ENCODE results near the gene GLT1D1.

The GLT1D1 gene

GRCh38 chr12:128891856-128892255 lies 38.6 kb downstream of the GLT1D1 start:
- H3K79me2 ChIP-seq (ENCODE audit: insufficient read depth, low read length) = no peaks in the 10 kb centered on the region
- H3K4me2 ChIP-seq (ENCODE audit: low read depth, low read length, poor library complexity, severe bottlenecking) = no peak overlapping the region
- H3K27ac ChIP-seq (ENCODE audit: low read depth, low read length) = no peak overlapping the region
- no peak overlapping the region for H3K4me3 ChIP-seq (ENCODE audit: insufficient read depth, low read length, poor library complexity, severe bottlenecking)
- H4K20me1 ChIP-seq (ENCODE audit: low read depth, low read length) = no peaks in the 10 kb centered on the region
- no peak overlapping the region for H2AFZ ChIP-seq (ENCODE audit: low read depth, low read length, severe bottlenecking)
- TF ChIP-seq CTCF (IDR thresholded peaks at IDR 0.05; ENCODE audit: insufficient read depth, low read length, poor library complexity, severe bottlenecking) (no peak), EZH2phosphoT487 (conservative IDR thresholded peaks at IDR 0.05; ENCODE audit: low read length) (no peak)
- no peaks in the 10 kb centered on the region for H3K9me2 ChIP-seq (replicated peaks; ENCODE audit: insufficient read depth, low read length)
- H3K27me3 ChIP-seq (ENCODE audit: low read length) = no peaks in the 10 kb centered on the region
- no peaks in the 10 kb centered on the region for H3F3A ChIP-seq (ENCODE audit: insufficient read depth)
- H3K36me3 ChIP-seq (ENCODE audit: low read length) = no peaks in the 10 kb centered on the region
- H3K9me3 ChIP-seq (ENCODE audit: insufficient read depth, low read length) = no peaks in the 10 kb centered on the region
- no peak overlapping the region for H3K9ac ChIP-seq (ENCODE audit: low read length)

DNA sequence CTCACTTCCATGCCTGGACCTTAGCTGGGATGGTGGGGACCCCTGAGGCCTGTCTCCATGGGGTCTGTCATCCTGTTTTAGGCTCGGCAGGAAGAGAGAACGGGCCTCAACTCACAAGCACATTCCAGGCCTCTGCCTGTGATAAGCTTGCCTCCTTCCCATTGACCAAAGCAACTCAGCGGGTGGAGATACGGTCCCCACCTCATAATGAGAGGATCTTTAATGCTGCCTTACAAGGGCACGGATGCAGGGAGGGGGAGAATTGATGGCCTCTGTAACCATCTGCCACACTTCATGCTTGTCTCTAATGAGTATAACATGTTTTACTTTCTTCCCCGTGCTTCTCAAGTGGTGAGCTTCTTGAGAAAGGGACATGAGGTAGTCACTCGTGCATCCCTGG lies 50.0 kb downstream of the GLT1D1 start:
- no peaks in the 10 kb centered on the region for H3K36me3 ChIP-seq (ENCODE audit: low read length)
- H3K9me2 ChIP-seq (replicated peaks; ENCODE audit: insufficient read depth, low read length) = no peaks in the 10 kb centered on the region
- H3K9ac ChIP-seq (ENCODE audit: low read length) = no peak overlapping the region
- H3K4me2 ChIP-seq (ENCODE audit: low read depth, low read length, poor library complexity, severe bottlenecking) = no peak overlapping the region
- H3K4me3 ChIP-seq (ENCODE audit: insufficient read depth, low read length, poor library complexity, severe bottlenecking) = no peak overlapping the region
- no peaks in the 10 kb centered on the region for H3K79me2 ChIP-seq (ENCODE audit: insufficient read depth, low read length)
- no peak overlapping the region for H3K27ac ChIP-seq (ENCODE audit: low read depth, low read length)
- no peaks in the 10 kb centered on the region for H3F3A ChIP-seq (ENCODE audit: insufficient read depth)
- TF ChIP-seq CTCF (IDR thresholded peaks at IDR 0.05; ENCODE audit: insufficient read depth, low read length, poor library complexity, severe bottlenecking) (no peak), EZH2phosphoT487 (conservative IDR thresholded peaks at IDR 0.05; ENCODE audit: low read length) (no peak)
- H3K9me3 ChIP-seq (ENCODE audit: insufficient read depth, low read length) = no peaks in the 10 kb centered on the region
- no peaks in the 10 kb centered on the region for H3K27me3 ChIP-seq (ENCODE audit: low read length)
- no peak overlapping the region for H2AFZ ChIP-seq (ENCODE audit: low read depth, low read length, severe bottlenecking)
- H4K20me1 ChIP-seq (ENCODE audit: low read depth, low read length) = no peaks in the 10 kb centered on the region

GRCh38 chr12:128905003-128905544 lies 51.8 kb downstream of the GLT1D1 start:
- Histone ChIP-seq H3K9me2 (replicated peaks; ENCODE audit: insufficient read depth, low read length) (no peaks in the 10 kb centered on the region), H4K20me1 (ENCODE audit: low read depth, low read length) (no peaks in the 10 kb centered on the region), H3K36me3 (ENCODE audit: low read length) (no peaks in the 10 kb centered on the region), H3K4me3 (ENCODE audit: insufficient read depth, low read length, poor library complexity, severe bottlenecking) (no peak overlapping the region), H3K9ac (ENCODE audit: low read length) (no peak overlapping the region), H3K27me3 (ENCODE audit: low read length) (no peaks in the 10 kb centered on the region), H3K79me2 (ENCODE audit: insufficient read depth, low read length) (no peaks in the 10 kb centered on the region), H3K27ac (ENCODE audit: low read depth, low read length) (no peak overlapping the region), H2AFZ (ENCODE audit: low read depth, low read length, severe bottlenecking) (no peak overlapping the region), H3K4me2 (ENCODE audit: low read depth, low read length, poor library complexity, severe bottlenecking) (no peak overlapping the region), H3F3A (ENCODE audit: insufficient read depth) (no peaks in the 10 kb centered on the region), H3K9me3 (ENCODE audit: insufficient read depth, low read length) (no peaks in the 10 kb centered on the region)
- TF ChIP-seq EZH2phosphoT487 (conservative IDR thresholded peaks at IDR 0.05; ENCODE audit: low read length) = no peak
- no peak for TF ChIP-seq CTCF (IDR thresholded peaks at IDR 0.05; ENCODE audit: insufficient read depth, low read length, poor library complexity, severe bottlenecking)
